Measurements from ENCODE around the gene ZNHIT2.
A peak's percentile ranks its signal among the peaks of the same experiment; 100 is the strongest.
"Not testable (repeated sequence)": the region's sequence is repeated elsewhere in the genome, so short reads cannot be mapped to it uniquely, and the experiment has no call there.

ZNHIT2 gene

GRCh38 chr11:65124480-65125196 lies 7.1 kb upstream of the ZNHIT2 start:
- Histone ChIP-seq H3K4me3 (replicated peaks; ENCODE audit: low read depth, low read length) (no peak overlapping the region), H3K36me3 (ENCODE audit: control insufficient read depth, insufficient read depth, low read length) (peaks cover 48% of the 10 kb centered on the region), H3K27me3 (replicated peaks; ENCODE audit: control insufficient read depth, insufficient read depth, low read length) (no peaks in the 10 kb centered on the region)
- DNase-seq (ENCODE audit: extremely low read depth, insufficient read length): no peak
- TF ChIP-seq CTCF (IDR thresholded peaks at IDR 0.05; ENCODE audit: insufficient read depth, low read length, poor library complexity, severe bottlenecking): no peak

- H3K36me3 ChIP-seq (ENCODE audit: control insufficient read depth, insufficient read depth, low read length): peaks cover 36% of the 10 kb centered on the region
- H3K27me3 ChIP-seq (replicated peaks; ENCODE audit: control insufficient read depth, insufficient read depth, low read length): no peaks in the 10 kb centered on the region
Measured at GRCh38 chr11:65121865-65122696, 4.6 kb upstream of the ZNHIT2 start, which contains the start of the genes FAU and MRPL49. Gene FAU, minus strand, starts transcription at chr11:65122134. Its CDS starts 321 bp downstream, at chr11:65121813. Gene MRPL49, plus strand, starts transcription at chr11:65122321. Its CDS starts 26 bp downstream, at chr11:65122347.

GRCh38 chr11:65121447-65121864 lies 4.0 kb upstream of the ZNHIT2 start:
- no peak for TF ChIP-seq CTCF (IDR thresholded peaks at IDR 0.05; ENCODE audit: insufficient read depth, low read length, poor library complexity, severe bottlenecking)
- H3K36me3 ChIP-seq (ENCODE audit: control insufficient read depth, insufficient read depth, low read length): peaks cover 31% of the 10 kb centered on the region
- no peak for DNase-seq (ENCODE audit: extremely low read depth, insufficient read length)
- peak overlapping the region; percentile 92 for H3K4me3 ChIP-seq (replicated peaks; ENCODE audit: low read depth, low read length)
- no peaks in the 10 kb centered on the region for H3K27me3 ChIP-seq (replicated peaks; ENCODE audit: control insufficient read depth, insufficient read depth, low read length)

More at GRCh38 chr11:65121865-65122696, 4.6 kb upstream of the ZNHIT2 start, which contains the start of the genes FAU and MRPL49:
- H3K4me3 ChIP-seq (replicated peaks; ENCODE audit: low read depth, low read length): peak within 1 kb of the TSS; percentile 92
- peak; percentile 98 for DNase-seq (ENCODE audit: extremely low read depth, insufficient read length)
- no peak for TF ChIP-seq CTCF (IDR thresholded peaks at IDR 0.05; ENCODE audit: insufficient read depth, low read length, poor library complexity, severe bottlenecking)

- Histone ChIP-seq H3K27me3 (replicated peaks; ENCODE audit: control insufficient read depth, insufficient read depth, low read length) (no peaks in the 10 kb centered on the region), H3K36me3 (ENCODE audit: control insufficient read depth, insufficient read depth, low read length) (peaks cover 26% of the 10 kb centered on the region), H3K4me3 (replicated peaks; ENCODE audit: low read depth, low read length) (peak overlapping the region; percentile 92)
- no peak for DNase-seq (ENCODE audit: extremely low read depth, insufficient read length)
- no peak for TF ChIP-seq CTCF (IDR thresholded peaks at IDR 0.05; ENCODE audit: insufficient read depth, low read length, poor library complexity, severe bottlenecking)
Measured at GRCh38 chr11:65120831-65121230, 3.3 kb upstream of the ZNHIT2 start.

GRCh38 chr11:65119670-65119995 lies 2.1 kb upstream of the ZNHIT2 start:
- no peak overlapping the region for H3K4me3 ChIP-seq (replicated peaks; ENCODE audit: low read depth, low read length)
- peaks cover 22% of the 10 kb centered on the region for H3K36me3 ChIP-seq (ENCODE audit: control insufficient read depth, insufficient read depth, low read length)
- no peak for DNase-seq (ENCODE audit: extremely low read depth, insufficient read length)
- TF ChIP-seq CTCF (IDR thresholded peaks at IDR 0.05; ENCODE audit: insufficient read depth, low read length, poor library complexity, severe bottlenecking): no peak
- H3K27me3 ChIP-seq (replicated peaks; ENCODE audit: control insufficient read depth, insufficient read depth, low read length): no peaks in the 10 kb centered on the region

GRCh38 chr11:65118891-65119669 lies 1.6 kb upstream of the ZNHIT2 start:
- peaks cover 20% of the 10 kb centered on the region for H3K36me3 ChIP-seq (ENCODE audit: control insufficient read depth, insufficient read depth, low read length)
- not testable (repeated sequence) for H3K4me3 ChIP-seq (replicated peaks; ENCODE audit: low read depth, low read length); DNase-seq (ENCODE audit: extremely low read depth, insufficient read length); H3K27me3 ChIP-seq (replicated peaks; ENCODE audit: control insufficient read depth, insufficient read depth, low read length)
